ENCODE measurements around the gene FANCI. TPM values are rescaled to one million over a fixed set of nuclear protein-coding genes. Genes with fewer than 3 reads are reported as not detected.
A peak's percentile ranks its signal among the peaks of the same experiment; 100 is the strongest.

The FANCI gene
- total and polyA plus RNA-seq, 7 experiments from 2014 or later, result 4.4 to 132 (median 9.6) TPM

GRCh38 chr15:89325039-89325803 is 81.4 kb downstream of the FANCI start:
- H3K4me1 Mint-ChIP-seq, result peaks cover 17 to 37% (median 28%) of the 10 kb centered on the region in 7 donors
- H3K36me3 Mint-ChIP-seq, result peaks cover 4 to 69% (median 45%) of the 10 kb centered on the region in 5 donors
- H3K4me3 ChIP-seq (ENCODE audit: low read length), result no peak overlapping the region
- ATAC-seq (no peak), DNase-seq (no peak)
- no peak overlapping the region for H3K27ac ChIP-seq (ENCODE audit: low read depth, low read length)
- ChIA-PET POLR2A (interaction anchor here (1.6 kb wide), 1 partner anchor 10 kb away, joined by 4 read pairs; the partner anchor contains the start of gene POLG), CTCF (no interaction called here)
- H3K27me3 ChIP-seq (ENCODE audit: control insufficient read depth in 2 of 2, insufficient read depth in 2 of 2, low read length in 2 of 2), result no peaks in the 10 kb centered on the region
- no peaks in the 10 kb centered on the region for H3K9me3 ChIP-seq (ENCODE audit: control insufficient read depth in 2 of 3, low read length in 3 of 3)
- H3K27ac Mint-ChIP-seq, result peak overlapping the region in 2 of 9 donors; percentile 68 to 73
- H3K36me3 ChIP-seq (ENCODE audit: control insufficient read depth in 2 of 3, insufficient read depth in 3 of 3, low read length in 3 of 3), result peaks cover 75 to 97% (median 85%) of the 10 kb centered on the region in 3 experiments
- H3K27me3 Mint-ChIP-seq, result no peaks in the 10 kb centered on the region
- H3K9me3 Mint-ChIP-seq, result no peaks in the 10 kb centered on the region
- no peak overlapping the region for H3K4me3 Mint-ChIP-seq
- intact Hi-C loops (cut with micrococcal nuclease), result no loop called here
- H3K4me1 ChIP-seq (ENCODE audit: control insufficient read depth in 2 of 2, insufficient read depth in 2 of 2, low read length in 2 of 2), result peaks cover 15 to 16% of the 10 kb centered on the region in 2 donors

- Histone ChIP-seq H3K27me3 (ENCODE audit: control insufficient read depth in 2 of 2, insufficient read depth in 2 of 2, low read length in 2 of 2) (no peaks in the 10 kb centered on the region), H3K27ac (ENCODE audit: low read depth, low read length) (no peak overlapping the region), H3K4me3 (ENCODE audit: low read length) (no peak overlapping the region), H3K9me3 (ENCODE audit: control insufficient read depth in 2 of 3, low read length in 3 of 3) (no peaks in the 10 kb centered on the region), H3K4me1 (ENCODE audit: control insufficient read depth in 2 of 2, insufficient read depth in 2 of 2, low read length in 2 of 2) (peaks cover 26 to 27% of the 10 kb centered on the region in 2 donors), H3K36me3 (ENCODE audit: control insufficient read depth in 2 of 3, insufficient read depth in 3 of 3, low read length in 3 of 3) (peaks cover 72 to 97% (median 78%) of the 10 kb centered on the region in 3 experiments)
- Mint-ChIP-seq H3K4me3 (no peak overlapping the region), H3K9me3 (no peaks in the 10 kb centered on the region), H3K36me3 (peaks cover 0 to 74% (median 50%) of the 10 kb centered on the region in 5 donors), H3K27me3 (no peaks in the 10 kb centered on the region), H3K4me1 (peaks cover 22 to 44% (median 38%) of the 10 kb centered on the region in 7 donors), H3K27ac (peak overlapping the region in 2 of 9 donors; percentile 28 to 55)
- ChIA-PET POLR2A (interaction anchor here (1.6 kb wide), 1 partner anchor 8 kb away, joined by 4 read pairs; the partner anchor contains the start of gene POLG), CTCF (no interaction called here)
- intact Hi-C loops (cut with micrococcal nuclease), result no loop called here
- ATAC-seq (no peak), DNase-seq (no peak)
Measured at GRCh38 chr15:89326316-89326715, 82.5 kb downstream of the FANCI start.

- Mint-ChIP-seq H3K4me1 (peaks cover 28 to 52% (median 46%) of the 10 kb centered on the region in 7 donors), H3K27ac (peak overlapping the region in 1 of 9 donors; percentile 37), H3K36me3 (peaks cover 0 to 76% (median 54%) of the 10 kb centered on the region in 5 donors), H3K27me3 (no peaks in the 10 kb centered on the region), H3K4me3 (no peak overlapping the region), H3K9me3 (no peaks in the 10 kb centered on the region)
- Histone ChIP-seq H3K4me3 (ENCODE audit: low read length) (no peak overlapping the region), H3K4me1 (ENCODE audit: control insufficient read depth in 2 of 2, insufficient read depth in 2 of 2, low read length in 2 of 2) (peaks cover 34 to 35% of the 10 kb centered on the region in 2 donors), H3K9me3 (ENCODE audit: control insufficient read depth in 2 of 3, low read length in 3 of 3) (no peaks in the 10 kb centered on the region), H3K27me3 (ENCODE audit: control insufficient read depth in 2 of 2, insufficient read depth in 2 of 2, low read length in 2 of 2) (no peaks in the 10 kb centered on the region), H3K27ac (ENCODE audit: low read depth, low read length) (no peak overlapping the region), H3K36me3 (ENCODE audit: control insufficient read depth in 2 of 3, insufficient read depth in 3 of 3, low read length in 3 of 3) (peaks cover 72 to 97% (median 80%) of the 10 kb centered on the region in 3 experiments)
- ChIA-PET CTCF (no interaction called here), POLR2A (no interaction called here)
- DNase-seq (no peak), ATAC-seq (no peak)
- intact Hi-C loops (cut with micrococcal nuclease), result no loop called here
Measured at GRCh38 chr15:89327113-89327512, 83.3 kb downstream of the FANCI start.

- Histone ChIP-seq H3K9me3 (ENCODE audit: control insufficient read depth in 2 of 3, low read length in 3 of 3) (no peaks in the 10 kb centered on the region), H3K27me3 (ENCODE audit: control insufficient read depth in 2 of 2, insufficient read depth in 2 of 2, low read length in 2 of 2) (no peaks in the 10 kb centered on the region), H3K4me3 (ENCODE audit: low read length) (no peak overlapping the region), H3K4me1 (ENCODE audit: control insufficient read depth in 2 of 2, insufficient read depth in 2 of 2, low read length in 2 of 2) (peaks cover 47 to 50% of the 10 kb centered on the region in 2 donors), H3K36me3 (ENCODE audit: control insufficient read depth in 2 of 3, insufficient read depth in 3 of 3, low read length in 3 of 3) (peaks cover 60 to 90% (median 69%) of the 10 kb centered on the region in 3 experiments), H3K27ac (ENCODE audit: low read depth, low read length) (no peak overlapping the region)
- Mint-ChIP-seq H3K27ac (peak overlapping the region in 6 of 9 donors; percentile 28 to 86 (median 48)), H3K4me1 (peaks cover 36 to 62% (median 56%) of the 10 kb centered on the region in 7 donors), H3K4me3 (peak overlapping the region in 3 of 10 donors; percentile 75 to 88 (median 80)), H3K27me3 (no peaks in the 10 kb centered on the region), H3K36me3 (peaks cover 0 to 73% (median 46%) of the 10 kb centered on the region in 5 donors), H3K9me3 (no peaks in the 10 kb centered on the region)
- ChIA-PET CTCF (interaction anchor here (0.7 kb wide), 1 partner anchor 12 kb away, joined by 3 read pairs; no protein-coding TSS in a partner anchor), POLR2A (interaction anchor here (0.6 to 1.2 kb wide), 3 partner anchors 42 to 424 kb away, joined by 3 read pairs; no protein-coding TSS in a partner anchor)
- DNase-seq, result no peak
- no peak for ATAC-seq
- intact Hi-C loops (cut with micrococcal nuclease), result no loop called here
Measured at GRCh38 chr15:89328398-89329254, 84.8 kb downstream of the FANCI start.

- H3K4me3 ChIP-seq (ENCODE audit: low read length), result peak overlapping the region; percentile 23
- DNase-seq, result peak in 4 of 9 donors; percentile 11 to 22 (median 20)
- ChIA-PET CTCF (no interaction called here), POLR2A (interaction anchor here (0.9 to 1.2 kb wide), 3 partner anchors 12 to 425 kb away, joined by 3 read pairs; no protein-coding TSS in a partner anchor)
- no peaks in the 10 kb centered on the region for H3K9me3 ChIP-seq (ENCODE audit: control insufficient read depth in 2 of 3, low read length in 3 of 3)
- Mint-ChIP-seq H3K27ac (peak overlapping the region; percentile 40 to 87 (median 60)), H3K4me3 (peak overlapping the region; percentile 52 to 88 (median 69)), H3K4me1 (peaks cover 36 to 65% (median 58%) of the 10 kb centered on the region in 7 donors), H3K9me3 (no peaks in the 10 kb centered on the region), H3K36me3 (peaks cover 0 to 69% (median 42%) of the 10 kb centered on the region in 5 donors), H3K27me3 (no peaks in the 10 kb centered on the region)
- H3K36me3 ChIP-seq (ENCODE audit: control insufficient read depth in 2 of 3, insufficient read depth in 3 of 3, low read length in 3 of 3), result peaks cover 51 to 85% (median 62%) of the 10 kb centered on the region in 3 experiments
- no peak for ATAC-seq
- H3K27ac ChIP-seq (ENCODE audit: low read depth, low read length), result peak overlapping the region; percentile 39
- no peaks in the 10 kb centered on the region for H3K27me3 ChIP-seq (ENCODE audit: control insufficient read depth in 2 of 2, insufficient read depth in 2 of 2, low read length in 2 of 2)
- H3K4me1 ChIP-seq (ENCODE audit: control insufficient read depth in 2 of 2, insufficient read depth in 2 of 2, low read length in 2 of 2), result peaks cover 49 to 53% of the 10 kb centered on the region in 2 donors
- intact Hi-C loops (cut with micrococcal nuclease), result loop anchor here (5.0 to 10.0 kb wide), 7 partner anchors 125 to 1605 kb away; partner anchors contain the start of genes AEN (in 2 of the 2), AP3S2 (in 2 of the 2), ABHD2 (in 1 of the 2) and CIB1 (in 1 of the 2)
Measured at GRCh38 chr15:89329329-89330084, 85.7 kb downstream of the FANCI start.

Data from naive thymus-derived CD4-positive, alpha-beta T cell (primary cell).